Activated naive CD4-positive, alpha-beta T cell treated with anti-CD3 and anti-CD28 coated beads for 36 hours (primary cell): Measurements from ENCODE around the gene MALAT1. TPM values are rescaled to one million over a fixed set of nuclear protein-coding genes. Genes with fewer than 3 reads are reported as not detected.

Experiments used
- CTCF ChIA-PET: fragments of 350-600 bp; sonication (Branson Sonifier 250); formaldehyde crosslinking; loops from one replicate; lab custom pipeline; 2021; ENCODE audit warnings: antibody characterized with exemption; lab: Charles Lee
- DNase-seq: peaks from one replicate; pipeline ENCODE4 v3.0.0-alpha.2; 2020
- H3K27ac Mint-ChIP-seq: one replicate; pipeline ENCODE4 v1.8.0; 2021; ENCODE audit warnings: mild to moderate bottlenecking, mixed read lengths
- H3K27me3 Mint-ChIP-seq: one replicate; pipeline ENCODE4 v1.8.0; 2021; ENCODE audit warnings: low read depth, mixed read lengths
- H3K36me3 Mint-ChIP-seq: one replicate; pipeline ENCODE4 v1.8.0; 2021; ENCODE audit warnings: low read depth, mixed read lengths
- H3K4me1 Mint-ChIP-seq: one replicate; pipeline ENCODE4 v1.8.0; 2021; ENCODE audit warnings: low read depth, mixed read lengths
- H3K4me3 Mint-ChIP-seq: one replicate; pipeline ENCODE4 v1.8.0; 2021; ENCODE audit warnings: mild to moderate bottlenecking, moderate library complexity, mixed read lengths
- H3K9me3 Mint-ChIP-seq: one replicate; pipeline ENCODE4 v1.8.0; 2021; ENCODE audit warnings: mixed read lengths
- intact Hi-C: fragments of 100-400 bp; cut with micrococcal nuclease; formaldehyde crosslinking; loops from one replicate; pipeline ENCODE4 v1.15.1; 2023
- total RNA-seq, 2 experiments: library from RNA; stranded (reverse); gene quantifications; one replicate each; pipeline ENCODE4 v1.2.3, GENCODE V29; 2021

Gene MALAT1
- total RNA-seq, 2 experiments from 2014 or later, result 10,460 to 10,508 TPM

DNA sequence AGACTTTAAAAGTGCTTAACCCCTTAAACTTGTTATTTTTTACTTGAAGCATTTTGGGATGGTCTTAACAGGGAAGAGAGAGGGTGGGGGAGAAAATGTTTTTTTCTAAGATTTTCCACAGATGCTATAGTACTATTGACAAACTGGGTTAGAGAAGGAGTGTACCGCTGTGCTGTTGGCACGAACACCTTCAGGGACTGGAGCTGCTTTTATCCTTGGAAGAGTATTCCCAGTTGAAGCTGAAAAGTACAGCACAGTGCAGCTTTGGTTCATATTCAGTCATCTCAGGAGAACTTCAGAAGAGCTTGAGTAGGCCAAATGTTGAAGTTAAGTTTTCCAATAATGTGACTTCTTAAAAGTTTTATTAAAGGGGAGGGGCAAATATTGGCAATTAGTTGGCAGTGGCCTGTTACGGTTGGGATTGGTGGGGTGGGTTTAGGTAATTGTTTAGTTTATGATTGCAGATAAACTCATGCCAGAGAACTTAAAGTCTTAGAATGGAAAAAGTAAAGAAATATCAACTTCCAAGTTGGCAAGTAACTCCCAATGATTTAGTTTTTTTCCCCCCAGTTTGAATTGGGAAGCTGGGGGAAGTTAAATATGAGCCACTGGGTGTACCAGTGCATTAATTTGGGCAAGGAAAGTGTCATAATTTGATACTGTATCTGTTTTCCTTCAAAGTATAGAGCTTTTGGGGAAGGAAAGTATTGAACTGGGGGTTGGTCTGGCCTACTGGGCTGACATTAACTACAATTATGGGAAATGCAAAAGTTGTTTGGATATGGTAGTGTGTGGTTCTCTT, 2.8 kb downstream of the MALAT1 start:
- H3K27me3 Mint-ChIP-seq, result no peaks in the 10 kb centered on the region
- H3K36me3 Mint-ChIP-seq, result no peaks in the 10 kb centered on the region
- CTCF ChIA-PET, result interaction anchor here (0.9 to 17.7 kb wide), 2 partner anchors 35 to 82 kb away, joined by 3 to 359 read pairs; partner anchors contain the start of gene NEAT1
- H3K4me1 Mint-ChIP-seq, result peaks cover 25% of the 10 kb centered on the region
- intact Hi-C loops, result no loop called here
- no peak overlapping the region for H3K27ac Mint-ChIP-seq
- no peaks in the 10 kb centered on the region for H3K9me3 Mint-ChIP-seq
- no peak overlapping the region for H3K4me3 Mint-ChIP-seq
- no peak for DNase-seq

DNA sequence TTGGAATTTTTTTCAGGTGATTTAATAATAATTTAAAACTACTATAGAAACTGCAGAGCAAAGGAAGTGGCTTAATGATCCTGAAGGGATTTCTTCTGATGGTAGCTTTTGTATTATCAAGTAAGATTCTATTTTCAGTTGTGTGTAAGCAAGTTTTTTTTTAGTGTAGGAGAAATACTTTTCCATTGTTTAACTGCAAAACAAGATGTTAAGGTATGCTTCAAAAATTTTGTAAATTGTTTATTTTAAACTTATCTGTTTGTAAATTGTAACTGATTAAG, 3.4 kb downstream of the MALAT1 start:
- CTCF ChIA-PET, result interaction anchor here (0.9 to 17.7 kb wide), 2 partner anchors 36 to 82 kb away, joined by 3 to 359 read pairs; partner anchors contain the start of gene NEAT1
- no peaks in the 10 kb centered on the region for H3K27me3 Mint-ChIP-seq

DNA sequence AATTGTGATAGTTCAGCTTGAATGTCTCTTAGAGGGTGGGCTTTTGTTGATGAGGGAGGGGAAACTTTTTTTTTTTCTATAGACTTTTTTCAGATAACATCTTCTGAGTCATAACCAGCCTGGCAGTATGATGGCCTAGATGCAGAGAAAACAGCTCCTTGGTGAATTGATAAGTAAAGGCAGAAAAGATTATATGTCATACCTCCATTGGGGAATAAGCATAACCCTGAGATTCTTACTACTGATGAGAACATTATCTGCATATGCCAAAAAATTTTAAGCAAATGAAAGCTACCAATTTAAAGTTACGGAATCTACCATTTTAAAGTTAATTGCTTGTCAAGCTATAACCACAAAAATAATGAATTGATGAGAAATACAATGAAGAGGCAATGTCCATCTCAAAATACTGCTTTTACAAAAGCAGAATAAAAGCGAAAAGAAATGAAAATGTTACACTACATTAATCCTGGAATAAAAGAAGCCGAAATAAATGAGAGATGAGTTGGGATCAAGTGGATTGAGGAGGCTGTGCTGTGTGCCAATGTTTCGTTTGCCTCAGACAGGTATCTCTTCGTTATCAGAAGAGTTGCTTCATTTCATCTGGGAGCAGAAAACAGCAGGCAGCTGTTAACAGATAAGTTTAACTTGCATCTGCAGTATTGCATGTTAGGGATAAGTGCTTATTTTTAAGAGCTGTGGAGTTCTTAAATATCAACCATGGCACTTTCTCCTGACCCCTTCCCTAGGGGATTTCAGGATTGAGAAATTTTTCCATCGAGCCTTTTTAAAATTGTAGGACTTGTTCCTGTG, 3.9 kb downstream of the MALAT1 start:
- CTCF ChIA-PET, result interaction anchor here (0.9 to 17.7 kb wide), 2 partner anchors 37 to 83 kb away, joined by 3 to 359 read pairs; partner anchors contain the start of gene NEAT1
- intact Hi-C loops, result no loop called here
- no peak overlapping the region for H3K4me3 Mint-ChIP-seq
- no peak overlapping the region for H3K27ac Mint-ChIP-seq
- DNase-seq, result no peak
- H3K4me1 Mint-ChIP-seq, result peaks cover 32% of the 10 kb centered on the region
- no peaks in the 10 kb centered on the region for H3K27me3 Mint-ChIP-seq
- no peaks in the 10 kb centered on the region for H3K36me3 Mint-ChIP-seq
- no peaks in the 10 kb centered on the region for H3K9me3 Mint-ChIP-seq

More for the DNA sequence above, 3.4 kb downstream of the MALAT1 start:
- no peaks in the 10 kb centered on the region for H3K36me3 Mint-ChIP-seq
- H3K4me3 Mint-ChIP-seq, result no peak overlapping the region
- intact Hi-C loops, result no loop called here
- no peak for DNase-seq
- H3K4me1 Mint-ChIP-seq, result peaks cover 27% of the 10 kb centered on the region
- no peaks in the 10 kb centered on the region for H3K9me3 Mint-ChIP-seq
- no peak overlapping the region for H3K27ac Mint-ChIP-seq

DNA sequence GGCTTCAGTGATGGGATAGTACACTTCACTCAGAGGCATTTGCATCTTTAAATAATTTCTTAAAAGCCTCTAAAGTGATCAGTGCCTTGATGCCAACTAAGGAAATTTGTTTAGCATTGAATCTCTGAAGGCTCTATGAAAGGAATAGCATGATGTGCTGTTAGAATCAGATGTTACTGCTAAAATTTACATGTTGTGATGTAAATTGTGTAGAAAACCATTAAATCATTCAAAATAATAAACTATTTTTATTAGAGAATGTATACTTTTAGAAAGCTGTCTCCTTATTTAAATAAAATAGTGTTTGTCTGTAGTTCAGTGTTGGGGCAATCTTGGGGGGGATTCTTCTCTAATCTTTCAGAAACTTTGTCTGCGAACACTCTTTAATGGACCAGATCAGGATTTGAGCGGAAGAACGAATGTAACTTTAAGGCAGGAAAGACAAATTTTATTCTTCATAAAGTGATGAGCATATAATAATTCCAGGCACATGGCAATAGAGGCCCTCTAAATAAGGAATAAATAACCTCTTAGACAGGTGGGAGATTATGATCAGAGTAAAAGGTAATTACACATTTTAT, 4.6 kb downstream of the MALAT1 start:
- Mint-ChIP-seq H3K4me3 (no peak overlapping the region), H3K27me3 (no peaks in the 10 kb centered on the region), H3K36me3 (no peaks in the 10 kb centered on the region), H3K27ac (no peak overlapping the region), H3K9me3 (no peaks in the 10 kb centered on the region), H3K4me1 (peaks cover 34% of the 10 kb centered on the region)
- intact Hi-C loops, result no loop called here
- CTCF ChIA-PET, result interaction anchor here (17.7 kb wide), 1 partner anchor 84 kb away, joined by 359 read pairs; the partner anchor contains the start of gene NEAT1
- DNase-seq, result no peak

DNA sequence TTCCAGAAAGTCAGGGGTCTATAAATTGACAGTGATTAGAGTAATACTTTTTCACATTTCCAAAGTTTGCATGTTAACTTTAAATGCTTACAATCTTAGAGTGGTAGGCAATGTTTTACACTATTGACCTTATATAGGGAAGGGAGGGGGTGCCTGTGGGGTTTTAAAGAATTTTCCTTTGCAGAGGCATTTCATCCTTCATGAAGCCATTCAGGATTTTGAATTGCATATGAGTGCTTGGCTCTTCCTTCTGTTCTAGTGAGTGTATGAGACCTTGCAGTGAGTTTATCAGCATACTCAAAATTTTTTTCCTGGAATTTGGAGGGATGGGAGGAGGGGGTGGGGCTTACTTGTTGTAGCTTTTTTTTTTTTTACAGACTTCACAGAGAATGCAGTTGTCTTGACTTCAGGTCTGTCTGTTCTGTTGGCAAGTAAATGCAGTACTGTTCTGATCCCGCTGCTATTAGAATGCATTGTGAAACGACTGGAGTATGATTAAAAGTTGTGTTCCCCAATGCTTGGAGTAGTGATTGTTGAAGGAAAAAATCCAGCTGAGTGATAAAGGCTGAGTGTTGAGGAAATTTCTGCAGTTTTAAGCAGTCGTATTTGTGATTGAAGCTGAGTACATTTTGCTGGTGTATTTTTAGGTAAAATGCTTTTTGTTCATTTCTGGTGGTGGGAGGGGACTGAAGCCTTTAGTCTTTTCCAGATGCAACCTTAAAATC, 5.3 kb downstream of the MALAT1 start:
- no peak overlapping the region for H3K4me3 Mint-ChIP-seq
- no peaks in the 10 kb centered on the region for H3K27me3 Mint-ChIP-seq

DNA sequence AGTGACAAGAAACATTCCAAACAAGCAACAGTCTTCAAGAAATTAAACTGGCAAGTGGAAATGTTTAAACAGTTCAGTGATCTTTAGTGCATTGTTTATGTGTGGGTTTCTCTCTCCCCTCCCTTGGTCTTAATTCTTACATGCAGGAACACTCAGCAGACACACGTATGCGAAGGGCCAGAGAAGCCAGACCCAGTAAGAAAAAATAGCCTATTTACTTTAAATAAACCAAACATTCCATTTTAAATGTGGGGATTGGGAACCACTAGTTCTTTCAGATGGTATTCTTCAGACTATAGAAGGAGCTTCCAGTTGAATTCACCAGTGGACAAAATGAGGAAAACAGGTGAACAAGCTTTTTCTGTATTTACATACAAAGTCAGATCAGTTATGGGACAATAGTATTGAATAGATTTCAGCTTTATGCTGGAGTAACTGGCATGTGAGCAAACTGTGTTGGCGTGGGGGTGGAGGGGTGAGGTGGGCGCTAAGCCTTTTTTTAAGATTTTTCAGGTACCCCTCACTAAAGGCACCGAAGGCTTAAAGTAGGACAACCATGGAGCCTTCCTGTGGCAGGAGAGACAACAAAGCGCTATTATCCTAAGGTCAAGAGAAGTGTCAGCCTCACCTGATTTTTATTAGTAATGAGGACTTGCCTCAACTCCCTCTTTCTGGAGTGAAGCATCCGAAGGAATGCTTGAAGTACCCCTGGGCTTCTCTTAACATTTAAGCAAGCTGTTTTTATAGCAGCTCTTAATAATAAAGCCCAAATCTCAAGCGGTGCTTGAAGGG, 6.0 kb downstream of the MALAT1 start:
- peaks cover 34% of the 10 kb centered on the region for H3K4me1 Mint-ChIP-seq
- DNase-seq, result no peak
- H3K27ac Mint-ChIP-seq, result no peak overlapping the region
- no peaks in the 10 kb centered on the region for H3K36me3 Mint-ChIP-seq
- H3K27me3 Mint-ChIP-seq, result no peaks in the 10 kb centered on the region
- intact Hi-C loops, result no loop called here
- no peaks in the 10 kb centered on the region for H3K9me3 Mint-ChIP-seq
- CTCF ChIA-PET, result interaction anchor here (2.0 to 17.7 kb wide), 3 partner anchors 9 to 85 kb away, joined by 8 to 359 read pairs (median 11); partner anchors contain the start of gene NEAT1
- no peak overlapping the region for H3K4me3 Mint-ChIP-seq

More for the DNA sequence above, 5.3 kb downstream of the MALAT1 start:
- H3K27ac Mint-ChIP-seq, result no peak overlapping the region
- no peaks in the 10 kb centered on the region for H3K9me3 Mint-ChIP-seq
- intact Hi-C loops, result no loop called here
- no peak for DNase-seq
- CTCF ChIA-PET, result interaction anchor here (17.7 kb wide), 1 partner anchor 84 kb away, joined by 359 read pairs; the partner anchor contains the start of gene NEAT1
- peaks cover 34% of the 10 kb centered on the region for H3K4me1 Mint-ChIP-seq
- H3K36me3 Mint-ChIP-seq, result no peaks in the 10 kb centered on the region

DNA sequence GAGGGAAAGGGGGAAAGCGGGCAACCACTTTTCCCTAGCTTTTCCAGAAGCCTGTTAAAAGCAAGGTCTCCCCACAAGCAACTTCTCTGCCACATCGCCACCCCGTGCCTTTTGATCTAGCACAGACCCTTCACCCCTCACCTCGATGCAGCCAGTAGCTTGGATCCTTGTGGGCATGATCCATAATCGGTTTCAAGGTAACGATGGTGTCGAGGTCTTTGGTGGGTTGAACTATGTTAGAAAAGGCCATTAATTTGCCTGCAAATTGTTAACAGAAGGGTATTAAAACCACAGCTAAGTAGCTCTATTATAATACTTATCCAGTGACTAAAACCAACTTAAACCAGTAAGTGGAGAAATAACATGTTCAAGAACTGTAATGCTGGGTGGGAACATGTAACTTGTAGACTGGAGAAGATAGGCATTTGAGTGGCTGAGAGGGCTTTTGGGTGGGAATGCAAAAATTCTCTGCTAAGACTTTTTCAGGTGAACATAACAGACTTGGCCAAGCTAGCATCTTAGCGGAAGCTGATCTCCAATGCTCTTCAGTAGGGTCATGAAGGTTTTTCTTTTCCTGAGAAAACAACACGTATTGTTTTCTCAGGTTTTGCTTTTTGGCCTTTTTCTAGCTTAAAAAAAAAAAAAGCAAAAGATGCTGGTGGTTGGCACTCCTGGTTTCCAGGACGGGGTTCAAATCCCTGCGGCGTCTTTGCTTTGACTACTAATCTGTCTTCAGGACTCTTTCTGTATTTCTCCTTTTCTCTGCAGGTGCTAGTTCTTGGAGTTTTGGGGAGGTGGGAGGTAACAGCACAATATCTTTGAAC, 6.8 kb downstream of the MALAT1 start:
- CTCF ChIA-PET, result interaction anchor here (0.5 to 17.7 kb wide), 5 partner anchors 9 to 86 kb away, joined by 3 to 359 read pairs (median 8); partner anchors contain the start of gene NEAT1
- H3K27ac Mint-ChIP-seq, result no peak overlapping the region
- H3K4me1 Mint-ChIP-seq, result peaks cover 37% of the 10 kb centered on the region
- no peak for DNase-seq
- intact Hi-C loops, result loop anchor here (2.0 kb wide), 1 partner anchor 33 kb away; no protein-coding TSS in a partner anchor
- no peaks in the 10 kb centered on the region for H3K36me3 Mint-ChIP-seq
- H3K27me3 Mint-ChIP-seq, result no peaks in the 10 kb centered on the region
- no peak overlapping the region for H3K4me3 Mint-ChIP-seq
- H3K9me3 Mint-ChIP-seq, result no peaks in the 10 kb centered on the region

DNA sequence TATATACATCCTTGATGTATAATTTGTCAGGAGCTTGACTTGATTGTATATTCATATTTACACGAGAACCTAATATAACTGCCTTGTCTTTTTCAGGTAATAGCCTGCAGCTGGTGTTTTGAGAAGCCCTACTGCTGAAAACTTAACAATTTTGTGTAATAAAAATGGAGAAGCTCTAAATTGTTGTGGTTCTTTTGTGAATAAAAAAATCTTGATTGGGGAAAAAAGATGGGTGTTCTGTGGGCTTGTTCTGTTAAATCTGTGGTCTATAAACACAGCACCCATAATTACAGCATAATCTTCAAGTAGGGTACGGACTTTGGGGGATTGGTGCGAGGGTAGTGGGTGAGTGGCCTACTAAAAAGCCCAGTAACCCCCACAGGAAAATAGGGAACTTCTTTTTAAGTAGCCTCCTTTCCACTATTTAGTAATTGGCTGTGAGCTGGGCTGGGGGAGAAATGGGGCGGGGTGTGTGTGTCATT, 7.5 kb downstream of the MALAT1 start:
- no peak overlapping the region for H3K27ac Mint-ChIP-seq
- H3K36me3 Mint-ChIP-seq, result no peaks in the 10 kb centered on the region
- peaks cover 40% of the 10 kb centered on the region for H3K4me1 Mint-ChIP-seq
- H3K4me3 Mint-ChIP-seq, result no peak overlapping the region
- no peaks in the 10 kb centered on the region for H3K9me3 Mint-ChIP-seq
- no peaks in the 10 kb centered on the region for H3K27me3 Mint-ChIP-seq
- no peak for DNase-seq
- intact Hi-C loops, result loop anchor here (2.0 kb wide), 1 partner anchor 34 kb away; no protein-coding TSS in a partner anchor
- CTCF ChIA-PET, result interaction anchor here (0.5 to 17.7 kb wide), 5 partner anchors 10 to 86 kb away, joined by 3 to 359 read pairs (median 8); partner anchors contain the start of gene NEAT1

DNA sequence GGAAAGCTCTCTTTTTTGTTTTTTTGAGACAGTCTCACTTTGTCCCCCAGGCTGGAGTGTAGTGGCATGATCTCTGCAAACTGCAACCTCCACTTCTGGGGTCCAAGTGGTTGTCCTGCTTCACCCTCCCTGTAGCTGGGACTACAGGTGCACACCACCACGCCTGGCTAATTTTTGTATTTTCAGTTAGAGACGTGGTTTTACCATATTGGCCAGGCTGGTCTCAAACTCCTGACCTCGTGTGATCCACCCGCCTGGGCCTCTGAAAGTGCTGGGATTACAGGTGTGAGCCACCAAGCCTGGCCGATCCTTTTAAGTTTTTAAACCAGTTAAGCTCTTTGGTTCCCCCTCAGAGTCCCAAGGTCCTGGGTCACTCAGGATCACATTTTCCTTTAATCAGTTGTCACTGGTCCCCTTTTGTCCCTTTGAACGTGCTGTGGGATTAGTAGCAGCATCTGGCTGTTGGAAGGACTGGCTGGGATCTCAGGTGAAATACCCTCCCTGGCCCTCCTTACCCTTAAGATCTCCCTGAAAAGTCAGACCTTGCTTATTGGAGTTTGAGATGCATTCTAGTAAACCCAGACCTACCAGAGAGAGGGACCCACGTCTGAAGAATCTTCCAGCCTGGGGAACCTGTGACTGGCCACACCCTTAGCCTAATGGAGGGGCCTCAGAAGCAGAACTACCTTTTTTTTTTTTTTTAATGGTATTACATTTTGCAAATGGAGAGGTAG, 8.1 kb downstream of the MALAT1 start:
- CTCF ChIA-PET, result interaction anchor here (0.6 to 17.7 kb wide), 9 partner anchors 9 to 192 kb away, joined by 3 to 359 read pairs (median 6); partner anchors contain the start of genes MALAT1 and NEAT1
- peak; percentile 80 for DNase-seq
- intact Hi-C loops, result loop anchor here (2.0 kb wide), 1 partner anchor 34 kb away; no protein-coding TSS in a partner anchor
- H3K4me3 Mint-ChIP-seq, result no peak overlapping the region
- no peak overlapping the region for H3K27ac Mint-ChIP-seq
- H3K36me3 Mint-ChIP-seq, result no peaks in the 10 kb centered on the region
- H3K9me3 Mint-ChIP-seq, result no peaks in the 10 kb centered on the region
- H3K4me1 Mint-ChIP-seq, result peaks cover 40% of the 10 kb centered on the region
- H3K27me3 Mint-ChIP-seq, result no peaks in the 10 kb centered on the region
